Right renal cortex interstitium (tissue), 3 donors: Measurements from ENCODE around the gene ATXN8OS. TPM values are rescaled to one million over a fixed set of nuclear protein-coding genes. Genes with fewer than 3 reads are reported as not detected.
"Not testable (repeated sequence)": the region's sequence is repeated elsewhere in the genome, so short reads cannot be mapped to it uniquely, and the experiment has no call there.

Experiments
- DNase-seq, 3 donors: peaks; one replicate each; pipeline ENCODE4 v3.0.0-alpha.2; 2013; ENCODE audit warnings: low read depth in 3 of 3, low spot score in 2 of 3
- polyA plus RNA-seq, 3 donors: library from polyadenylated mRNA; unstranded; fragments of 120-200 nt; gene quantifications; one replicate each; pipeline ENCODE4 v1.2.1, GENCODE V29; 2013; ENCODE audit not compliant: insufficient read length in 3 of 3

Gene ATXN8OS
- under 1 TPM; 0.22 to 0.37 (median 0.32) TPM for polyA plus RNA-seq

DNA sequence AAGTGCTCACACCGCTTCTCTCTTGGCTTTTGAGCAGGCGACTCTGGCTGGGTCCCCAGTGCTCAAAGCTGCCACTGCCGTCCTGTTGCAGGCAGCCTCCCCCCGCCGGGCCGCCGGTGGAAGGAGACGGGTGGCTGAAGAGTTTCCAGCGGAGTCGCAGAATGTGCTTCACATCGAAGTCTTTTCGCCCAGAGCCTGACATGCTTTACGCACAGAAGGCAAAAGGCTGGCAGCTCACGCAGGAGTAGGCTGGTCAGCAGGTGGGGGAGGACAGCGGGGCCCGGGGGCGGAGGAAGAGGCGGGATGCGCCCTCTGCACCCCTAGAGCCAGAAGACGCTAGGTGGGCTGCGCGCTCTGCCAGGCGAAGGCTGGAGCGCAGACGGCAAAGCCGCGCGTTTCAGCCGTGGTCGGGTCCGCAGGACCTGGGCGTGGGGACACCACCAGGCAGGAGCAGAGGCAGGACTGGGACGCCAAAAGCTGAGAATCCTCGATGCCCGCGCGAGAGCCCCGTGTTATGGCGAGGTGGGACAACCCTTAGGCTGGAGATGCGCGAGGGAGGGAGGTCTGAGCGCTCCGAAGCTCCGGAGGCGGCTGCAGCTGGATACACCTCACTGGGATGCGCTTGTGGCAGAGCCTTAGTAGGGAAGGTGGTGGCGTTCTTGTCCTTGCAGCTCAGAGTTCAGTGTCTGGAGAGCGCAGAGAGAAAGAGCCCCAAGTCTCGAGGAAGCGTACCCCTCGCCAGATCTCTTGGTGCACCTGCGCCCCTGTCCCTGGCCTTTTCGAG is at the start of gene ATXN8OS:
TSS of gene ATXN8OS (plus strand) at position 329 of the 784 bp plus-strand sequence.
- no peak for DNase-seq

GRCh38 chr13:70080012-70080411 is 27.6 kb upstream of the ATXN8OS start:
- DNase-seq, result no peak

GRCh38 chr13:70087247-70087646 is 20.4 kb upstream of the ATXN8OS start:
- no peak for DNase-seq

DNA sequence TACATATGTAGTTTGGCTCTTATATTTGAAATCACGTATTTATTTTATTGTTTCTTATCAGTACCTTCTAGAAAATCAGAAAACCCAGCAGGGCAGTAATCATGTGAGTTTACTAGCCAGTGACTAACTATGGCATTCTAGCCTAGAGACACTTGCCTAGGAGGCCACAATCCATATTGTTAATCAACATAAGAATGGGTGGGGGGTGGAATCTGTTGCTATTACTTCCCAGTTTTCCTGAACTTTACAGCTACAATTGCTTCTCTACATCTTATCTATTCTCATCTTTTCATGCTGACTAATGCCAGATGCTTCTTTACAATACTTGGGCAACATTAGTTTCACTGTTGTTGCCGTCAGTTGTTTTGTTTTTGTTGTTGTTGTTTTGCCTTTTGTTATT is 18.7 kb upstream of the ATXN8OS start:
- no peak for DNase-seq

DNA sequence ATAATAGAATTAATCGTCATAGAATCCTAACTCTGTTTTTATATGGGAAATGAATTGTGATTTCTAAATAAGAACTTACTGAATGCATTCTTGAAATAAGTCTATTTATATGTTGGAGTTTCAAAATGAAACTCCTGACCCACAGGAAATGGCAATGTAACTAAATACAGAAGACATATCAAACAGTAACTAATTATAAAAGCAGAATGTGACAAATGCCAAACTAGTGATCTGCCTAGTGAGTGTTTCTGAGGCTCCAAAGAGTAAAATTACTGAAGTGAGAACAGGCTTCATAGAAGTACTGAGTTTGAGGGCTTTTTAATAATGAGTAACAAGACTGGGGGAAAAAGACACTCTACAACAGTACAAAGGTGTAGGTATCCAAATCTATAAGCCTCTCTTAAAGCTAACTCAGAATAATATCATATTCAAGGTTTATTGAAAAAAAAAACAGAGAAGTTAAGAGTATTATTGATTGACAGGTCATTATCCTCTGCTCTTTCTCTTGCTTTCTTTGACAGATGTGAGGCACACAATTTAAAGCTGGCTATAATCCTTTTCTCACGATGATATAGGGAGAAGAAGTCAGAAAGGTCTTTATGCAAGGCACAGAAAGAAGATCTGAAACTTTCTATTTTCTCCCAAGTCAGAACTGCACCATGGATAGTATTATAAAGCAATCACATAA is 17.4 kb upstream of the ATXN8OS start:
- no peak for DNase-seq

DNA sequence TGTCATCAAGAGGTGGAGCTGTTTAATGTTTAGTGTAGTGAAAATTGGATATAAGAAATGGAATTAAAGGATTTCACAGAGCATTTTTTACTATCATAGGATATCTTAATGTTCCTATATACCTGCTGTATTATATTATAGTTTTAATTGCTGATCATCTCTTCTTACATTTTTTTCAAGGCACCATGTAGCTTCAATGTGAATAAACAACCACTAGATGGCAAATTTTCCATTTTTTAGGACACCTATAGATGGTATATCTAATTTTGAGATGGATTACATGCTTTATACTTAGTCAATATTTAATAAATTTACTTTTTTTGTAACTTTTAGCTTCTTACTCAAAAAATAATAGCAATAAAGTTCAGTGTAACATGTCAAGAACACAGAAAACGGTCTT is 9.0 kb upstream of the ATXN8OS start:
- no peak for DNase-seq

- DNase-seq, result no peak
These were observed 3.1 kb upstream of the ATXN8OS start for GRCh38 chr13:70104481-70104880.

DNA sequence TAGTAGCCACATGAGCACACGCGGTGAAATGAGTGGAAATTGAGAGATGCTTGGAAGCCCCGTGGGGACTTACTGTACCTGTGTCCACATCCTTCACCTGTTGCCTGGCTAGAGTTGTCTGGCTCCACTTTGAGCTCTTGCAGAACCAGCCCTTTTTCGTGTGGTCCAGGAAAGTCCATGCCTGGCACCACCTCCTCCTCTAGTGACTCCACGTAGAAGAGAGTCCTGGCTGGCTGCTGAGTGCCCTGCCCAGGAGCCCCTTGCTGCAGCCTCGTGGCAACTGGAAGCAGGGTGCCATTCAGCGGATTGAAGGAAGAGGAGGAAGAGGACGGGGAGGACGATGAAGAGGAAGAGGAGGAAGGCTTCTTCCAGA is 515 bp upstream of the ATXN8OS start:
- no peak for DNase-seq

- DNase-seq, result peak in 1 of 3 donors; percentile 24
These were observed 905 bp downstream of the ATXN8OS start, which contains the start of gene KLHL1 for GRCh38 chr13:70108356-70109105. KLHL1 (minus strand) TSS chr13:70108452; CDS start chr13:70107699, 753 bp downstream.

DNA sequence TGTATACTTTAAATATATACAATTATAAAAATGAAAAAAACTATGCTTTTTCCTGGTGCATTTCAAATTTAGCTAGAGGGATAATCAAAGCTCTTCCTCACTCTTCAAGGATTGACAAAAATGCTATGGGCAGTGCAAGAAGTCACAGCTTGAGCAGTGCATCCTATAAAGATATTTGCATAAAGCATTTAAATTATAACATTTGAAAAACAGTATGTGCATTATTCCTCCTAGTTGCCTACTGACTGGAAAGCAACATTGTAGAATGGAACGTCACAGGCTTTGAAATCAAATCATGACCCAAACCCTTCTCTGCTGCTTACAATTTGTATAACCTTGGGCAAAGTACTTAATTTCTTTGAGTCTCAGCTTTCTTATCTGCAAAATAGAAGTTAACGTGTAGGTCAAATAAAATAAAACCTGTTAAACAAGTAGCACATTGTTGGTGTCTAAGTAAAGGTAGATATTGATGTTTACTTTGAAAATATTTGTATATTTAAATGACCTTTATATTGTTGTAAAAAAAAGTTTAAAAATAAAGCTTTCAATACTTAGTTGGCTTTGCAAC is 9.8 kb downstream of the ATXN8OS start:
- DNase-seq, result no peak

GRCh38 chr13:70125693-70126092 is 18.1 kb downstream of the ATXN8OS start:
- no peak for DNase-seq

- no peak for DNase-seq
These were observed 20.5 kb downstream of the ATXN8OS start for GRCh38 chr13:70128098-70128497.

GRCh38 chr13:70142658-70143057 is 35.0 kb downstream of the ATXN8OS start:
- DNase-seq, result not testable (repeated sequence)

GRCh38 chr13:70162141-70162540 is 54.5 kb downstream of the ATXN8OS start:
- no peak for DNase-seq

DNA sequence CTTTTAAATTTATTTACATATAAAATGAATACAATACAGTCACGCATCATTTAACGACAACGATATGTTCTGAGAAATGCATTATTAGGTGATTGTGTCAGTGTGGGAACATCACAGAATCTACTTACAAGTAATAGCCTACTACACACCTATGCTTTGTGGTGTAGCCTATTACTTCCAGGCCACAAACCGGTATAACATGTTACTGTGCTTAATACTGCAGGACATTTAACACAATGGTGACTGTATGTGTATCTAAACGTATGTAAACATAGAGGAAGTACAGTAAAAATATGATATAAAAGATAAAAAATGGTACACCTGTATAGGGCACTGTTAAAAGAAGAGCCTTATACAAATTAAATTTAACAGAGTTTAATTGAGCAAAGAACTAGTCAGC is 63.1 kb downstream of the ATXN8OS start:
- DNase-seq, result no peak

DNA sequence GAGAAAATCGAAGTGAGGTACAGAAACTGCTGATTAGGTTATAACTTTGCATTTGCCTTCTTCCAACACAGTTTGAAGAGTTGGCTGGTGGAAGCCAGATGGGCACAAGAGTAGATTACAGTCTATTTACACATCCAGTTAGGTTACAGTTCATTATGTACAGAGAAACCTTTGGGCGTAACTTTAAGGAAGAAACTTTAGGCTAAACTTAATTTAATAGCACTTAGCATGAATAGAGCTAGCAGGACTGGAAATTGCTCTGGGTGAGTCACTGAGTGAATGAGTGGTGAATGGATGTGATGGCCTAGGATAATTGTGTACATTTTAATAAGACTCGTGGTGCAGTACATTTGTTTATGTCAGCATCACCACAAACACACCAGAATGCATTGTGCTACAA is 63.5 kb downstream of the ATXN8OS start:
- no peak for DNase-seq

DNA sequence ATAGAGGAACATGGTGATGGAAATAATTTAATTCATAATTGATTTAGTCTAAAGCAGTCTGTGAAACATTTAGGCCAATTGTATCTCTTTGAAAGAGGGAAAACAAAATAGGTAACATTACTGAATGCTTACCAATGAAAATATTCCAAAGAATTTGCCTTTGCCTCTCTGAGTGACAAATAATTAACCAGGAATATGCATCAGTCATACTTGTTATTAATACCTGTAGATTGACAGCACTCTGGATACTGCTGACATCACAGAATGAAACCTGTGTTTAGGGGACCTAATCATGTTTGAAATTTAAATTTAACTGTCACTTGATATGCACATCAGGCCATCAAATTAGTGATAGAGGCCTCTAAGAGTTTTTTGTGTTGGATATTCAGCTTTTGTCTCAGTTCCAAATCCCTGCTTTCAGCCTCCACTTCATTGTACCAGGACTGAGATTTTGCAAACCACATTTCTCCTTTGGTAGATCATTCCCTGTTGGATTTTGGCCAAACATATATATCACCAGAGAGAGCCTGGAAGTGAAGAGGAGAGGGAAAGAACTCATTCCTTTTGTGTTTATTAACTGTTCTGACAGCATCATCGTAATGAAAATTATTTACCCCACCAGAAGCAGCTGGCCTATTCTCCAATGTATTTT is 65.4 kb downstream of the ATXN8OS start:
- DNase-seq, result no peak

GRCh38 chr13:70173598-70173959 is 66.0 kb downstream of the ATXN8OS start:
- no peak for DNase-seq

- DNase-seq, result no peak
These were observed 70.7 kb downstream of the ATXN8OS start for GRCh38 chr13:70178346-70178745.
